PFSK-1 (cell line): Measurements from ENCODE around the gene SFI1.
A peak's percentile ranks its signal among the peaks of the same experiment; 100 is the strongest.

Experiments
- FOXP2 ChIP-seq: optimal IDR thresholded peaks from 2 replicates; pipeline ENCODE3; 2011; ENCODE audit warnings: borderline replicate concordance, control low read depth, inconsistent platforms; ENCODE audit not compliant: insufficient read depth; ENCODE audit errors: extremely low read length, extremely low read depth
- POLR2AphosphoS5 ChIP-seq: IDR thresholded peaks from 2 replicates; pipeline ENCODE4 v1.6.1; 2012; ENCODE audit warnings: low read depth, mild to moderate bottlenecking, control low read depth, low read length, moderate library complexity
- REST ChIP-seq, 2 experiments: IDR thresholded peaks; 2 replicates each; pipeline versions ENCODE4 v1.6.1 to v1.8.0; 2011 to 2012; ENCODE audit warnings: low read depth in 2 of 2, low read length in 2 of 2, control low read depth in 1 of 2, inconsistent platforms in 1 of 2, mild to moderate bottlenecking in 1 of 2, moderate library complexity in 1 of 2; ENCODE audit not compliant: insufficient read depth in 1 of 2
- SIN3A ChIP-seq: IDR thresholded peaks from 2 replicates; pipeline ENCODE4 v1.6.1; 2012; ENCODE audit warnings: mild to moderate bottlenecking, low read length, moderate library complexity, borderline replicate concordance; ENCODE audit not compliant: insufficient read depth
- TAF1 ChIP-seq: IDR thresholded peaks from 2 replicates; pipeline ENCODE4 v1.6.1; 2012; ENCODE audit warnings: low read length, control low read depth, borderline replicate concordance; ENCODE audit not compliant: insufficient read depth

- TF ChIP-seq POLR2AphosphoS5 (peak; percentile 68), SIN3A (peak; percentile 48; the same call in 1 of the 2 replicates), REST (IDR thresholded peaks at IDR 0.05; ENCODE audit: insufficient read depth in 1 of 2, low read depth in 2 of 2, low read length in 2 of 2) (no peak), TAF1 (0 out of 2 replicates have a peak, but pooled peaks have one; percentile 10), FOXP2 (peak; percentile 91)
Measured at GRCh38 chr22:31489632-31490495, 6.5 kb upstream of the SFI1 start, which contains the start of gene EIF4ENIF1.
